DND-41 (cell line): ENCODE data around the gene PRDX6.
"Not testable (repeated sequence)": the region's sequence is repeated elsewhere in the genome, so short reads cannot be mapped to it uniquely, and the experiment has no call there.

Experiments
- EZH2 ChIP-seq: IDR thresholded peaks from 3 replicates; pipeline ENCODE4 v1.6.1; 2012; ENCODE audit warnings: borderline replicate concordance, low read depth, mild to moderate bottlenecking, moderate library complexity, low read length, inconsistent platforms; ENCODE audit not compliant: severe bottlenecking
- TF ChIP-seq, protein P1 (sequence below): IDR thresholded peaks from 2 replicates; pipeline ENCODE4 v1.5.1; 2012; ENCODE audit warnings: borderline replicate concordance, low read length, moderate library complexity, mild to moderate bottlenecking; ENCODE audit not compliant: poor library complexity, severe bottlenecking; ENCODE audit errors: extremely low read depth

DNA sequence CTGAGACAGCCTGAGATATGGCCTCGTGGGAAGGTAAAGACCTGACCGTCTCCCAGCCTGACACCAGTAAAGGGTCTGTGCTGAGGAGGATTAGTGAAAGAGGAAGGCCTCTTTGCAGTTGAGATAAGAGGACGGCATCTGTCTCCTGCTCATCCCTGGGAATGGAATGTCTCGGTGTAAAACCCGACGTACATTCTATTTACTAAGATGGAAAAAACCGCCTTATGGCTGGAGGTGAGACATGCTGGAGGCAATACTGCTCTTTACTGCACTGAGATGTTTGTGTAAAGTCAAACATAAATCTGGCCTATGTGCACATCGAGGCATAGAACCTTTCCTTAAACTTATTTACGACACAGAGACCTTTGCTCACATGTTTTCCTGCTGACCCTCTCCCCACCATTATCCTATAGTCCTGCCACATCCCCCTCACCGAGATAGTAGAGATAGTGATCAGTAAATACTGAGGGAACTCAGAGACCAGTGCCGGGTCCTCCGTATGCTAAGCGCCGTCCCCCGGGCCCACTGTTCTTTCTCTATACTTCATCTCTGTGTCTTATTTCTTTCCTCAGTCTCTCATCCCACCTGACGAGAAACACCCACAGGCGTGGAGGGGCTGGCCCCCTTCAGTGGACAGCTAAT lies 2.2 kb upstream of the PRDX6 start:
- TF ChIP-seq, protein P1, sequence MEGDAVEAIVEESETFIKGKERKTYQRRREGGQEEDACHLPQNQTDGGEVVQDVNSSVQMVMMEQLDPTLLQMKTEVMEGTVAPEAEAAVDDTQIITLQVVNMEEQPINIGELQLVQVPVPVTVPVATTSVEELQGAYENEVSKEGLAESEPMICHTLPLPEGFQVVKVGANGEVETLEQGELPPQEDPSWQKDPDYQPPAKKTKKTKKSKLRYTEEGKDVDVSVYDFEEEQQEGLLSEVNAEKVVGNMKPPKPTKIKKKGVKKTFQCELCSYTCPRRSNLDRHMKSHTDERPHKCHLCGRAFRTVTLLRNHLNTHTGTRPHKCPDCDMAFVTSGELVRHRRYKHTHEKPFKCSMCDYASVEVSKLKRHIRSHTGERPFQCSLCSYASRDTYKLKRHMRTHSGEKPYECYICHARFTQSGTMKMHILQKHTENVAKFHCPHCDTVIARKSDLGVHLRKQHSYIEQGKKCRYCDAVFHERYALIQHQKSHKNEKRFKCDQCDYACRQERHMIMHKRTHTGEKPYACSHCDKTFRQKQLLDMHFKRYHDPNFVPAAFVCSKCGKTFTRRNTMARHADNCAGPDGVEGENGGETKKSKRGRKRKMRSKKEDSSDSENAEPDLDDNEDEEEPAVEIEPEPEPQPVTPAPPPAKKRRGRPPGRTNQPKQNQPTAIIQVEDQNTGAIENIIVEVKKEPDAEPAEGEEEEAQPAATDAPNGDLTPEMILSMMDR: not testable (repeated sequence)
- TF ChIP-seq EZH2: not testable (repeated sequence)
